Measurements from ENCODE around the gene PRIMPOL.

The PRIMPOL gene

GRCh38 chr4:184628103-184628502, 21.4 kb upstream of the PRIMPOL start:
- TF ChIP-seq CTCF (IDR thresholded peaks at IDR 0.05; ENCODE audit: insufficient read depth, low read length, missing control alignments): no peak
- POLR2A ChIA-PET: no interaction called here
- no peak for DNase-seq (ENCODE audit: low read depth, low spot score)
- H3K4me3 ChIP-seq (ENCODE audit: low read depth, low read length): no peak overlapping the region
- CTCF ChIA-PET: interaction anchor here (1.2 kb wide), 1 partner anchor 341 kb away, joined by 3 read pairs; no protein-coding TSS in a partner anchor

GRCh38 chr4:184632842-184633241, 16.7 kb upstream of the PRIMPOL start:
- no peak for DNase-seq (ENCODE audit: low read depth, low spot score)
- POLR2A ChIA-PET: no interaction called here
- no peak for TF ChIP-seq CTCF (IDR thresholded peaks at IDR 0.05; ENCODE audit: insufficient read depth, low read length, missing control alignments)
- CTCF ChIA-PET: no interaction called here
- H3K4me3 ChIP-seq (ENCODE audit: low read depth, low read length): no peak overlapping the region

- no peak overlapping the region for H3K4me3 ChIP-seq (ENCODE audit: low read depth, low read length)
- no peak for TF ChIP-seq CTCF (IDR thresholded peaks at IDR 0.05; ENCODE audit: insufficient read depth, low read length, missing control alignments)
- ChIA-PET CTCF (interaction anchor here (1.3 kb wide), 1 partner anchor 348 kb away, joined by 3 read pairs; no protein-coding TSS in a partner anchor), POLR2A (no interaction called here)
- no peak for DNase-seq (ENCODE audit: low read depth, low spot score)
These were observed 14.2 kb upstream of the PRIMPOL start for GRCh38 chr4:184635381-184635780.

- no peak overlapping the region for H3K4me3 ChIP-seq (ENCODE audit: low read depth, low read length)
- TF ChIP-seq CTCF (IDR thresholded peaks at IDR 0.05; ENCODE audit: insufficient read depth, low read length, missing control alignments): no peak
- DNase-seq (ENCODE audit: low read depth, low spot score): no peak
- ChIA-PET POLR2A (no interaction called here), CTCF (interaction anchor here (1.2 kb wide), 1 partner anchor 8 kb away, joined by 3 read pairs; no protein-coding TSS in a partner anchor)
These were observed 13.4 kb upstream of the PRIMPOL start for GRCh38 chr4:184636144-184636543.

GRCh38 chr4:184636897-184637296, 12.6 kb upstream of the PRIMPOL start:
- no peak for TF ChIP-seq CTCF (IDR thresholded peaks at IDR 0.05; ENCODE audit: insufficient read depth, low read length, missing control alignments)
- ChIA-PET POLR2A (no interaction called here), CTCF (interaction anchor here (1.2 kb wide), 1 partner anchor 8 kb away, joined by 3 read pairs; no protein-coding TSS in a partner anchor)
- DNase-seq (ENCODE audit: low read depth, low spot score): no peak
- no peak overlapping the region for H3K4me3 ChIP-seq (ENCODE audit: low read depth, low read length)

GRCh38 chr4:184641022-184641421, 8.5 kb upstream of the PRIMPOL start:
- H3K4me3 ChIP-seq (ENCODE audit: low read depth, low read length): no peak overlapping the region
- DNase-seq (ENCODE audit: low read depth, low spot score): no peak
- ChIA-PET CTCF (no interaction called here), POLR2A (no interaction called here)
- TF ChIP-seq CTCF (IDR thresholded peaks at IDR 0.05; ENCODE audit: insufficient read depth, low read length, missing control alignments): no peak

All from AG04449 (cell line).